ENCODE data around the gene USE1.
"Not testable (repeated sequence)": the region's sequence is repeated elsewhere in the genome, so short reads cannot be mapped to it uniquely, and the experiment has no call there.

USE1 gene

GRCh38 chr19:17215127-17215971 is at the start of gene USE1:
Gene USE1, plus strand, starts transcription at chr19:17215357. Its CDS starts 49 bp downstream, at chr19:17215406.
- peak; percentile 84 for DNase-seq (ENCODE audit: low spot score)

GRCh38 chr19:17165715-17166114 is 49.4 kb upstream of the USE1 start:
- DNase-seq (ENCODE audit: low spot score): no peak

- no peak for DNase-seq (ENCODE audit: low spot score)
Measured at GRCh38 chr19:17170538-17171297, 44.4 kb upstream of the USE1 start.

- DNase-seq (ENCODE audit: low spot score): no peak
Measured at GRCh38 chr19:17171874-17172273, 43.3 kb upstream of the USE1 start.

GRCh38 chr19:17172624-17173345 is 42.4 kb upstream of the USE1 start:
- DNase-seq (ENCODE audit: low spot score): no peak

GRCh38 chr19:17178291-17178690 is 36.9 kb upstream of the USE1 start:
- DNase-seq (ENCODE audit: low spot score): no peak

- DNase-seq (ENCODE audit: low spot score): no peak
Measured at GRCh38 chr19:17180997-17181702, 34.0 kb upstream of the USE1 start.

- DNase-seq (ENCODE audit: low spot score): no peak
Measured at GRCh38 chr19:17183271-17183761, 31.8 kb upstream of the USE1 start.

- DNase-seq (ENCODE audit: low spot score): no peak
Measured at GRCh38 chr19:17183858-17184321, 31.3 kb upstream of the USE1 start.

- no peak for DNase-seq (ENCODE audit: low spot score)
Measured at GRCh38 chr19:17184371-17184841, 30.8 kb upstream of the USE1 start.

- no peak for DNase-seq (ENCODE audit: low spot score)
Measured at GRCh38 chr19:17185590-17185989, 29.6 kb upstream of the USE1 start.

GRCh38 chr19:17191736-17192135 is 23.4 kb upstream of the USE1 start:
- not testable (repeated sequence) for DNase-seq (ENCODE audit: low spot score)

GRCh38 chr19:17192751-17193150 is 22.4 kb upstream of the USE1 start:
- no peak for DNase-seq (ENCODE audit: low spot score)

GRCh38 chr19:17194608-17195007 is 20.5 kb upstream of the USE1 start:
- DNase-seq (ENCODE audit: low spot score): no peak

- no peak for DNase-seq (ENCODE audit: low spot score)
Measured at GRCh38 chr19:17195106-17195505, 20.1 kb upstream of the USE1 start.

GRCh38 chr19:17196610-17197009 is 18.5 kb upstream of the USE1 start:
- no peak for DNase-seq (ENCODE audit: low spot score)

GRCh38 chr19:17197666-17198065 is 17.5 kb upstream of the USE1 start:
- DNase-seq (ENCODE audit: low spot score): no peak

- DNase-seq (ENCODE audit: low spot score): no peak
Measured at GRCh38 chr19:17200408-17201079, 14.6 kb upstream of the USE1 start.

GRCh38 chr19:17202249-17202648 is 12.9 kb upstream of the USE1 start:
- DNase-seq (ENCODE audit: low spot score): peak; percentile 49

GRCh38 chr19:17202713-17203112 is 12.4 kb upstream of the USE1 start:
- DNase-seq (ENCODE audit: low spot score): no peak
